CD14-positive monocyte (primary cell): ENCODE measurements around the gene ACVR2B. TPM values are rescaled to one million over a fixed set of nuclear protein-coding genes. Genes with fewer than 3 reads are reported as not detected.

Experiments
- DNase-seq, 3 donors: peaks; one replicate each; pipeline ENCODE4 v3.0.0-alpha.2; 2011 to 2022
- H2AFZ ChIP-seq: 2 replicates; pipeline ENCODE4 v1.6.0; 2012; ENCODE audit warnings: mild to moderate bottlenecking, low read depth, low read length, inconsistent platforms; ENCODE audit not compliant: insufficient read depth, poor library complexity, severe bottlenecking
- H3K27ac ChIP-seq, 2 donors: 1 replicate in 1 of 2; 2 replicates in 1 of 2; pipeline ENCODE4 v1.5.1; 2012 to 2013; ENCODE audit warnings: low read length in 2 of 2, control low read depth in 1 of 2, inconsistent platforms in 1 of 2, low read depth in 1 of 2, mild to moderate bottlenecking in 1 of 2
- H3K27me3 ChIP-seq, 2 donors: one replicate each; pipeline versions ENCODE4 v1.6.0 to v1.6.1; 2011 to 2013; ENCODE audit warnings: low read length in 2 of 2; ENCODE audit not compliant: control insufficient read depth in 2 of 2, insufficient read depth in 2 of 2
- H3K36me3 ChIP-seq, 2 donors: replicated peaks in 1 of 2; 1 replicate in 1 of 2; 2 replicates in 1 of 2; pipeline versions ENCODE4 v1.5.1 to v1.6.1; 2012 to 2013; ENCODE audit warnings: low read length in 2 of 2, control low read depth in 1 of 2, inconsistent platforms in 1 of 2, mild to moderate bottlenecking in 1 of 2; ENCODE audit not compliant: insufficient read depth in 2 of 2, control insufficient read depth in 1 of 2
- H3K4me1 ChIP-seq, 2 donors: 1 replicate in 1 of 2; 2 replicates in 1 of 2; pipeline versions ENCODE4 v1.5.1 to v1.6.1; 2012 to 2013; ENCODE audit warnings: low read length in 2 of 2, control low read depth in 1 of 2, inconsistent platforms in 1 of 2, mild to moderate bottlenecking in 1 of 2, moderate library complexity in 1 of 2; ENCODE audit not compliant: insufficient read depth in 2 of 2, control insufficient read depth in 1 of 2
- H3K4me2 ChIP-seq: replicated peaks from 2 replicates; pipeline ENCODE3; 2012; ENCODE audit warnings: low read length, moderate library complexity, mild to moderate bottlenecking; ENCODE audit not compliant: poor library complexity, severe bottlenecking; ENCODE audit errors: extremely low read depth
- H3K4me3 ChIP-seq, 3 experiments: fragments of 200-600 bp in 1 of 3; sonication (generic) in 1 of 3; replicated peaks in 1 of 3; 1 replicate in 2 of 3; 2 replicates in 1 of 3; pipeline ENCODE4 v1.5.1; 2011 to 2013; ENCODE audit warnings: low read length in 3 of 3, mild to moderate bottlenecking in 3 of 3, control low read depth in 2 of 3, low read depth in 2 of 3, inconsistent platforms in 1 of 3, moderate library complexity in 1 of 3
- H3K79me2 ChIP-seq: 2 replicates; pipeline ENCODE4 v1.6.0; 2012; ENCODE audit warnings: mild to moderate bottlenecking, control low read depth, inconsistent platforms, low read length, moderate library complexity; ENCODE audit not compliant: insufficient read depth
- H3K9ac ChIP-seq: 2 replicates; pipeline ENCODE4 v1.6.0; 2017; ENCODE audit warnings: low read length, mild to moderate bottlenecking; ENCODE audit not compliant: insufficient read depth, poor library complexity, severe bottlenecking
- H3K9me3 ChIP-seq, 2 donors: replicated peaks in 1 of 2; 1 replicate in 1 of 2; 2 replicates in 1 of 2; pipeline versions ENCODE4 v1.5.1 to v1.6.1; 2012 to 2013; ENCODE audit warnings: low read length in 2 of 2, control low read depth in 1 of 2; ENCODE audit not compliant: control insufficient read depth in 1 of 2, insufficient read depth in 1 of 2
- H4K20me1 ChIP-seq: 2 replicates; pipeline ENCODE4 v1.6.0; 2012; ENCODE audit warnings: mild to moderate bottlenecking, low read length, control low read depth, moderate library complexity; ENCODE audit not compliant: insufficient read depth
- H3K27ac Mint-ChIP-seq, 7 donors: one replicate each; pipeline ENCODE4 v1.8.0; 2020; ENCODE audit warnings: mild to moderate bottlenecking in 7 of 7, mixed read lengths in 7 of 7, moderate library complexity in 6 of 7, inconsistent platforms in 2 of 7
- H3K27me3 Mint-ChIP-seq, 3 donors: one replicate each; pipeline ENCODE4 v1.8.0; 2021 to 2022; ENCODE audit warnings: low read depth in 3 of 3, mild to moderate bottlenecking in 3 of 3, mixed read lengths in 3 of 3, moderate library complexity in 3 of 3, inconsistent platforms in 1 of 3
- H3K36me3 Mint-ChIP-seq, 2 donors: one replicate each; pipeline ENCODE4 v1.8.0; 2020; ENCODE audit warnings: mixed read lengths in 2 of 2, inconsistent platforms in 1 of 2, mild to moderate bottlenecking in 1 of 2
- H3K4me1 Mint-ChIP-seq: one replicate; pipeline ENCODE4 v1.8.0; 2020; ENCODE audit warnings: mild to moderate bottlenecking, mixed read lengths
- H3K4me3 Mint-ChIP-seq, 2 donors: one replicate each; pipeline ENCODE4 v1.8.0; 2020; ENCODE audit warnings: mild to moderate bottlenecking in 2 of 2, mixed read lengths in 2 of 2, moderate library complexity in 1 of 2
- H3K9me3 Mint-ChIP-seq, 7 donors: one replicate each; pipeline ENCODE4 v1.8.0; 2020 to 2022; ENCODE audit warnings: mixed read lengths in 7 of 7, mild to moderate bottlenecking in 6 of 7, moderate library complexity in 6 of 7, inconsistent platforms in 2 of 7
- WGBS: methylation state at CpG from one replicate; pipeline ENCODE4 v1.1.5; 2013; ENCODE audit warnings: missing lambda C conversion rate; ENCODE audit not compliant: insufficient coverage; 5-methylcytosine and 5-hydroxymethylcytosine counted together
- intact Hi-C, 2 donors: fragments of 100-400 bp; cut with micrococcal nuclease; formaldehyde crosslinking; loops; one replicate each; pipeline versions ENCODE4 v1.15.0 to v1.15.1; 2023
- polyA plus RNA-seq, 3 donors: library from polyadenylated mRNA; depleted of rRNA in 1 of 3; unstranded in 2 of 3; stranded (reverse) in 1 of 3; fragments of 300-500 nt in 2 of 3; fragments of >200 nt in 1 of 3; fragmentation: Illumina TruSeq in 2 of 3; gene quantifications; 1 replicate in 2 of 3; 2 replicates in 1 of 3; pipeline ENCODE4 v1.2.3, GENCODE V29; 2012 to 2021
- TF ChIP-seq, protein P1 (sequence below): fragments of 200-600 bp; IDR thresholded peaks from one replicate; pipeline ENCODE4 v1.8.0; 2022; ENCODE audit warnings: antibody characterized with exemption, mild to moderate bottlenecking

Gene ACVR2B
- polyA plus RNA-seq, 3 donors = 0.15 to 0.41 TPM; not detected in 1

GRCh38 chr3:38534604-38535003 is 80.9 kb downstream of the ACVR2B start:
- H3K27ac ChIP-seq = no peak overlapping the region
- H3K9me3 ChIP-seq = no peaks in the 10 kb centered on the region
- no peak overlapping the region for H3K4me2 ChIP-seq
- H3K9me3 Mint-ChIP-seq = peaks cover 0 to 5% (median 0%) of the 10 kb centered on the region in 7 donors
- H3K9ac ChIP-seq = no peak overlapping the region
- no peak for DNase-seq
- no peak overlapping the region for H2AFZ ChIP-seq
- TF ChIP-seq, protein P1, sequence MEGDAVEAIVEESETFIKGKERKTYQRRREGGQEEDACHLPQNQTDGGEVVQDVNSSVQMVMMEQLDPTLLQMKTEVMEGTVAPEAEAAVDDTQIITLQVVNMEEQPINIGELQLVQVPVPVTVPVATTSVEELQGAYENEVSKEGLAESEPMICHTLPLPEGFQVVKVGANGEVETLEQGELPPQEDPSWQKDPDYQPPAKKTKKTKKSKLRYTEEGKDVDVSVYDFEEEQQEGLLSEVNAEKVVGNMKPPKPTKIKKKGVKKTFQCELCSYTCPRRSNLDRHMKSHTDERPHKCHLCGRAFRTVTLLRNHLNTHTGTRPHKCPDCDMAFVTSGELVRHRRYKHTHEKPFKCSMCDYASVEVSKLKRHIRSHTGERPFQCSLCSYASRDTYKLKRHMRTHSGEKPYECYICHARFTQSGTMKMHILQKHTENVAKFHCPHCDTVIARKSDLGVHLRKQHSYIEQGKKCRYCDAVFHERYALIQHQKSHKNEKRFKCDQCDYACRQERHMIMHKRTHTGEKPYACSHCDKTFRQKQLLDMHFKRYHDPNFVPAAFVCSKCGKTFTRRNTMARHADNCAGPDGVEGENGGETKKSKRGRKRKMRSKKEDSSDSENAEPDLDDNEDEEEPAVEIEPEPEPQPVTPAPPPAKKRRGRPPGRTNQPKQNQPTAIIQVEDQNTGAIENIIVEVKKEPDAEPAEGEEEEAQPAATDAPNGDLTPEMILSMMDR = no peak
- H3K36me3 ChIP-seq = peaks cover 0 to 15% of the 10 kb centered on the region in 2 donors
- H3K79me2 ChIP-seq = no peaks in the 10 kb centered on the region
- H3K4me3 ChIP-seq = no peak overlapping the region
- H4K20me1 ChIP-seq = no peaks in the 10 kb centered on the region
- no CpG with 5 or more reads among the region's 7 CpGs for WGBS
- no peaks in the 10 kb centered on the region for H3K27me3 ChIP-seq
- H3K4me1 Mint-ChIP-seq = no peaks in the 10 kb centered on the region
- no peak overlapping the region for H3K27ac Mint-ChIP-seq
- peaks cover 13 to 19% of the 10 kb centered on the region in 2 donors for H3K36me3 Mint-ChIP-seq
- peaks cover 0 to 1% (median 0%) of the 10 kb centered on the region in 3 donors for H3K27me3 Mint-ChIP-seq
- intact Hi-C loops = no loop called here
- H3K4me3 Mint-ChIP-seq = no peak overlapping the region
- H3K4me1 ChIP-seq = no peaks in the 10 kb centered on the region

GRCh38 chr3:38536671-38537070 is 83.0 kb downstream of the ACVR2B start:
- Histone ChIP-seq H2AFZ (no peak overlapping the region), H3K4me1 (no peaks in the 10 kb centered on the region), H3K36me3 (peaks cover 0 to 7% of the 10 kb centered on the region in 2 donors), H3K27ac (no peak overlapping the region), H3K79me2 (no peaks in the 10 kb centered on the region), H3K27me3 (no peaks in the 10 kb centered on the region), H3K4me3 (no peak overlapping the region), H3K9me3 (no peaks in the 10 kb centered on the region), H4K20me1 (no peaks in the 10 kb centered on the region), H3K9ac (no peak overlapping the region), H3K4me2 (no peak overlapping the region)
- Mint-ChIP-seq H3K27ac (no peak overlapping the region), H3K27me3 (peaks cover 0 to 1% (median 0%) of the 10 kb centered on the region in 3 donors), H3K9me3 (peaks cover 0 to 5% (median 0%) of the 10 kb centered on the region in 7 donors), H3K4me1 (no peaks in the 10 kb centered on the region), H3K4me3 (no peak overlapping the region), H3K36me3 (peaks cover 9 to 12% of the 10 kb centered on the region in 2 donors)
- intact Hi-C loops = no loop called here
- TF ChIP-seq, protein P1 = no peak
- DNase-seq = no peak
- WGBS = 100% methylated on average over 3 of the region's 3 CpGs
